ENCODE data around the gene GRIA4.
A peak's percentile ranks its signal among the peaks of the same experiment; 100 is the strongest.

Gene GRIA4

DNA sequence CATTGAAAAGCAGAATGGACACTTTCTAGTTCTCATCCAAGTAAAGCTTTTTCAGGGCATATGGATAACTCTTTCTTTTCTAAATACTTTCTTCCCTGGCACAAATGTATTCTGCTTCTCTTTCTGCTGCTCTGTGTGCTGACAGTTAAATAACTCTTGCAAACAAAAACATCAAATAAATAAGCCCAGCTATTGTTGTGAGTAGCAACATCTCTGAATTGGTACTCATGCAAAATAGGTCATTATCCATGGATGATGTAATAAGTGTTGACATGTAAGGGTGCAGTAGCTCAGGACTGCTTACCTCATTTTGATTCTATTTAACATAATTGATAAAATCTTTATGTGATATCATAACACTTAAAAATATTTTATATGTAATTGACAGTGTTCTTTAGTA is 247.9 kb downstream of the GRIA4 start:
- no peak for DNase-seq (ENCODE audit: low spot score)
- TF ChIP-seq, protein P1, sequence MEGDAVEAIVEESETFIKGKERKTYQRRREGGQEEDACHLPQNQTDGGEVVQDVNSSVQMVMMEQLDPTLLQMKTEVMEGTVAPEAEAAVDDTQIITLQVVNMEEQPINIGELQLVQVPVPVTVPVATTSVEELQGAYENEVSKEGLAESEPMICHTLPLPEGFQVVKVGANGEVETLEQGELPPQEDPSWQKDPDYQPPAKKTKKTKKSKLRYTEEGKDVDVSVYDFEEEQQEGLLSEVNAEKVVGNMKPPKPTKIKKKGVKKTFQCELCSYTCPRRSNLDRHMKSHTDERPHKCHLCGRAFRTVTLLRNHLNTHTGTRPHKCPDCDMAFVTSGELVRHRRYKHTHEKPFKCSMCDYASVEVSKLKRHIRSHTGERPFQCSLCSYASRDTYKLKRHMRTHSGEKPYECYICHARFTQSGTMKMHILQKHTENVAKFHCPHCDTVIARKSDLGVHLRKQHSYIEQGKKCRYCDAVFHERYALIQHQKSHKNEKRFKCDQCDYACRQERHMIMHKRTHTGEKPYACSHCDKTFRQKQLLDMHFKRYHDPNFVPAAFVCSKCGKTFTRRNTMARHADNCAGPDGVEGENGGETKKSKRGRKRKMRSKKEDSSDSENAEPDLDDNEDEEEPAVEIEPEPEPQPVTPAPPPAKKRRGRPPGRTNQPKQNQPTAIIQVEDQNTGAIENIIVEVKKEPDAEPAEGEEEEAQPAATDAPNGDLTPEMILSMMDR (IDR thresholded peaks at IDR 0.05; ENCODE audit: extremely low read depth, missing control alignments): no peak

DNA sequence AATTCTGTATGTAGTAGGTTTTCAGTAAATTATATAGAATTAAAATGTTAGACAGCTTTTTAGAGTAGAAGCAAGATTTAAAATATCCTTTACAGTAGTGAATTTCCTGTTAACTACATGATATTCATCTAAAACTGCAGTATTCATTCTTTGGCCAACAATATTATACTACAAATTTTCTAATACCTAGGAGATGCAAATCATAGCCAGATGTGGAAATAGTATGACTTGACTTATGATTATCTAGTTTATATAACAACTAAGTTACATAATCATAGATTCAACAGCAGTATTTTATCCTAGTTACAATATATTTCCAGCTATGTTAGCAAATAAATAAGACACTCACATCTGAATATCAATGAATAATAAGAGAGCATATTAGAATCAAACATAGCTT is 249.0 kb downstream of the GRIA4 start:
- TF ChIP-seq, protein P1 (IDR thresholded peaks at IDR 0.05; ENCODE audit: extremely low read depth, missing control alignments): no peak
- no peak for DNase-seq (ENCODE audit: low spot score)

DNA sequence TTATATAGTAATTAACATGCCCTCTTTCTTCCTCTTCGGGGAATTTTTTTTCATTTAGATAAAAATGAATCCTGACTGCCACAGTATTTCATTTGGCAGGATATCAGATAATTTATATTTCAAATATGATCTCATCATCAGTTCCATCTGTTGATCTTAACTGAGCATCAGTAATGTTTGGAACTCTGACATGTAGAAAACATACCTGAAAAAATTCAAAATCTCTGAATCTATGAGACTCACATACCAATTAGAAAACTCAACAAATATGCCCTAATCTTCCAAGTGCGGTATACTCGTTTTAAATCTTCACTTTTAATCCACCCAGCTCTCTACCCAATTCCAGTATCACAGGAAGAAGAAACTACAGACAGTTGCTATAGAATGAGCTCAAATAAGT is 250.2 kb downstream of the GRIA4 start:
- TF ChIP-seq, protein P1 (IDR thresholded peaks at IDR 0.05; ENCODE audit: extremely low read depth, missing control alignments): no peak

GRCh38 chr11:105861225-105861624 is 251.4 kb downstream of the GRIA4 start:
- TF ChIP-seq, protein P1 (IDR thresholded peaks at IDR 0.05; ENCODE audit: extremely low read depth, missing control alignments): no peak
- DNase-seq (ENCODE audit: low spot score): no peak

More for the DNA sequence above, 250.2 kb downstream of the GRIA4 start:
- DNase-seq (ENCODE audit: low spot score): no peak

- TF ChIP-seq, protein P1 (IDR thresholded peaks at IDR 0.05; ENCODE audit: extremely low read depth, missing control alignments): peak; percentile 17
Observed at GRCh38 chr11:105862736-105863367, 253.0 kb downstream of the GRIA4 start.

GRCh38 chr11:105863523-105863922 is 253.7 kb downstream of the GRIA4 start:
- no peak for DNase-seq (ENCODE audit: low spot score)
- TF ChIP-seq, protein P1 (IDR thresholded peaks at IDR 0.05; ENCODE audit: extremely low read depth, missing control alignments): no peak

More at GRCh38 chr11:105862736-105863367, 253.0 kb downstream of the GRIA4 start:
- DNase-seq (ENCODE audit: low spot score): peak; percentile 14

DNA sequence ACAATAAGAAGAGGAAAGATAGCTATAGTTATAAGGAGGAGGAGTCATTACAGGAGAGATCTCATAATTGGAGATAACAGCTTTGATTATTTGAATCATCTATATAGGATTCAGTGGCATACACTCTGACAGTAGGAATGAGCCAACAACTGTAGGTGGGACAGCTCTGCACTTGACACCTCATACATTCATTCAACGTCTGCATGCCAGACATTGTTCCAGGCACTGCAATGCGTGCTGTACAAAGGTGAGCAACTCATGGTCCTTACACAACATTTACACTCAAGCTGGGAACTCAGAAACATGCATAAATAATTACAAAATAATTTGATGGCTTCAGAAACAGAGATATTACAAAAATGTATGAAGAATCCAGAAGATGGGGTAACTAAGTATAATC is 257.9 kb downstream of the GRIA4 start:
- TF ChIP-seq, protein P1 (IDR thresholded peaks at IDR 0.05; ENCODE audit: extremely low read depth, missing control alignments): no peak
- DNase-seq (ENCODE audit: low spot score): no peak

Measured in GM20000 (cell line).